Ascending aorta (tissue), 2 donors: ENCODE results near the gene PACRGL. TPM values are rescaled to one million over a fixed set of nuclear protein-coding genes. Genes with fewer than 3 reads are reported as not detected.

Experiments
- DNase-seq, 2 donors: peaks; one replicate each; pipeline ENCODE4 v3.0.0-alpha.2; 2019; ENCODE audit warnings: low spot score in 2 of 2
- H3K27ac ChIP-seq, 2 donors: fragments of 200-600 bp; sonication (generic); one replicate each; pipeline ENCODE4 v1.5.1; 2016 to 2017; ENCODE audit warnings: mild to moderate bottlenecking in 1 of 2
- H3K27me3 ChIP-seq: fragments of 200-600 bp; sonication (generic); one replicate; pipeline ENCODE4 v1.5.1; 2017
- H3K36me3 ChIP-seq, 2 donors: fragments of 200-600 bp; sonication (generic); one replicate each; pipeline ENCODE4 v1.5.1; 2016
- H3K4me1 ChIP-seq, 2 donors: fragments of 200-600 bp; sonication (generic); one replicate each; pipeline ENCODE4 v1.5.1; 2016 to 2017; ENCODE audit warnings: mild to moderate bottlenecking in 1 of 2
- H3K4me3 ChIP-seq, 2 donors: fragments of 200-600 bp; sonication (generic); one replicate each; pipeline ENCODE4 v1.5.1; 2016 to 2017; ENCODE audit warnings: mild to moderate bottlenecking in 1 of 2
- H3K9me3 ChIP-seq, 2 donors: fragments of 200-600 bp; sonication (generic); one replicate each; pipeline ENCODE4 v1.5.1; 2016
- intact Hi-C: fragments of 100-400 bp; cut with DNase I; formaldehyde crosslinking; loops from one replicate; pipeline ENCODE4 v1.15.1; 2023
- total RNA-seq: library from RNA; depleted of rRNA; stranded (reverse); fragments of >200 nt; gene quantifications from one replicate; pipeline ENCODE4 v1.1.0, GENCODE V29; 2016
- TF ChIP-seq, protein P1 (sequence below), 3 experiments: fragments of 200-600 bp in 2 of 3; fragments of 450-650 bp in 1 of 3; sonication (generic) in 2 of 3; IDR thresholded peaks; one replicate each; pipeline ENCODE4 v1.5.1; 2016 to 2019; ENCODE audit warnings: antibody characterized with exemption in 3 of 3, mild to moderate bottlenecking in 1 of 3, moderate library complexity in 1 of 3

Gene PACRGL
- total RNA-seq, 1 donor from 2014 or later = 18.3 TPM

- no peaks in the 10 kb centered on the region for H3K36me3 ChIP-seq
- TF ChIP-seq, protein P1, sequence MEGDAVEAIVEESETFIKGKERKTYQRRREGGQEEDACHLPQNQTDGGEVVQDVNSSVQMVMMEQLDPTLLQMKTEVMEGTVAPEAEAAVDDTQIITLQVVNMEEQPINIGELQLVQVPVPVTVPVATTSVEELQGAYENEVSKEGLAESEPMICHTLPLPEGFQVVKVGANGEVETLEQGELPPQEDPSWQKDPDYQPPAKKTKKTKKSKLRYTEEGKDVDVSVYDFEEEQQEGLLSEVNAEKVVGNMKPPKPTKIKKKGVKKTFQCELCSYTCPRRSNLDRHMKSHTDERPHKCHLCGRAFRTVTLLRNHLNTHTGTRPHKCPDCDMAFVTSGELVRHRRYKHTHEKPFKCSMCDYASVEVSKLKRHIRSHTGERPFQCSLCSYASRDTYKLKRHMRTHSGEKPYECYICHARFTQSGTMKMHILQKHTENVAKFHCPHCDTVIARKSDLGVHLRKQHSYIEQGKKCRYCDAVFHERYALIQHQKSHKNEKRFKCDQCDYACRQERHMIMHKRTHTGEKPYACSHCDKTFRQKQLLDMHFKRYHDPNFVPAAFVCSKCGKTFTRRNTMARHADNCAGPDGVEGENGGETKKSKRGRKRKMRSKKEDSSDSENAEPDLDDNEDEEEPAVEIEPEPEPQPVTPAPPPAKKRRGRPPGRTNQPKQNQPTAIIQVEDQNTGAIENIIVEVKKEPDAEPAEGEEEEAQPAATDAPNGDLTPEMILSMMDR (IDR thresholded peaks at IDR 0.05) = no peak
- no peak overlapping the region for H3K27ac ChIP-seq
- no peaks in the 10 kb centered on the region for H3K27me3 ChIP-seq
- no peak overlapping the region for H3K4me3 ChIP-seq
- H3K4me1 ChIP-seq = no peaks in the 10 kb centered on the region
- DNase-seq = no peak
- intact Hi-C loops = no loop called here
- H3K9me3 ChIP-seq = no peaks in the 10 kb centered on the region
Observed at GRCh38 chr4:20672262-20672661, 28.0 kb upstream of the PACRGL start.

GRCh38 chr4:20675786-20676185, 24.5 kb upstream of the PACRGL start:
- intact Hi-C loops = no loop called here
- no peaks in the 10 kb centered on the region for H3K36me3 ChIP-seq
- no peak overlapping the region for H3K27ac ChIP-seq
- TF ChIP-seq, protein P1 (IDR thresholded peaks at IDR 0.05) = no peak
- no peaks in the 10 kb centered on the region for H3K9me3 ChIP-seq
- H3K4me3 ChIP-seq = no peak overlapping the region
- no peaks in the 10 kb centered on the region for H3K4me1 ChIP-seq
- DNase-seq = no peak
- H3K27me3 ChIP-seq = no peaks in the 10 kb centered on the region

GRCh38 chr4:20676501-20677197, 23.6 kb upstream of the PACRGL start:
- Histone ChIP-seq H3K9me3 (no peaks in the 10 kb centered on the region), H3K27me3 (no peaks in the 10 kb centered on the region), H3K36me3 (no peaks in the 10 kb centered on the region), H3K4me3 (no peak overlapping the region), H3K27ac (no peak overlapping the region), H3K4me1 (no peaks in the 10 kb centered on the region)
- DNase-seq = no peak
- TF ChIP-seq, protein P1 (IDR thresholded peaks at IDR 0.05) = no peak
- intact Hi-C loops = no loop called here

DNA sequence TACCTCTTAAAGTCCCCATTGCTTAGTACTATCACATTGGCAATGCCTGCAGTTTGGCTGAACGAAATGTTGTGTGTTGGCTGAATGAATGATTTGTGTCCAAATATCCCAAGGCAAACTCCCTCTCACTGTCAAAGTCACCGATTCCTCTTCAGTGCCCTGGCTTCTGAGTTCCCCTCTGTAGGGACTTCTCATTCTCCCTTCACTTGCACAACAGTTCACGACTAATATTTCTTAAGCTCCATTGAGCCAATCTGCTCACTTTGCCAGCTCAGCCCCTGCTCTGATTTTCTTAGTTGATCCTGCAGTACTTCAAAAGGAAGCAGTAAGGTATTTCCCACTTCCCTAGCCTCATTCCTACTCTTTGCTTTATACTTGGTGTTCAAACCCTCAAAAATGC, 21.9 kb upstream of the PACRGL start:
- Histone ChIP-seq H3K36me3 (no peaks in the 10 kb centered on the region), H3K27ac (no peak overlapping the region), H3K9me3 (no peaks in the 10 kb centered on the region), H3K27me3 (no peaks in the 10 kb centered on the region), H3K4me1 (no peaks in the 10 kb centered on the region), H3K4me3 (no peak overlapping the region)
- no peak for DNase-seq
- intact Hi-C loops = no loop called here
- TF ChIP-seq, protein P1 (IDR thresholded peaks at IDR 0.05) = no peak

GRCh38 chr4:20679951-20680350, 20.3 kb upstream of the PACRGL start:
- Histone ChIP-seq H3K36me3 (no peaks in the 10 kb centered on the region), H3K27ac (no peak overlapping the region), H3K4me3 (no peak overlapping the region), H3K27me3 (no peaks in the 10 kb centered on the region), H3K4me1 (no peaks in the 10 kb centered on the region), H3K9me3 (no peaks in the 10 kb centered on the region)
- intact Hi-C loops = loop anchor here (10.0 kb wide), 1 partner anchor 1995 kb away; no protein-coding TSS in a partner anchor
- TF ChIP-seq, protein P1 (IDR thresholded peaks at IDR 0.05) = no peak
- DNase-seq = no peak
